ENCODE measurements around the gene FOXP1. TPM values are rescaled to one million over a fixed set of nuclear protein-coding genes. Genes with fewer than 3 reads are reported as not detected.

The FOXP1 gene
- total RNA-seq, 1 donor from 2014 or later: 71.3 TPM

DNA sequence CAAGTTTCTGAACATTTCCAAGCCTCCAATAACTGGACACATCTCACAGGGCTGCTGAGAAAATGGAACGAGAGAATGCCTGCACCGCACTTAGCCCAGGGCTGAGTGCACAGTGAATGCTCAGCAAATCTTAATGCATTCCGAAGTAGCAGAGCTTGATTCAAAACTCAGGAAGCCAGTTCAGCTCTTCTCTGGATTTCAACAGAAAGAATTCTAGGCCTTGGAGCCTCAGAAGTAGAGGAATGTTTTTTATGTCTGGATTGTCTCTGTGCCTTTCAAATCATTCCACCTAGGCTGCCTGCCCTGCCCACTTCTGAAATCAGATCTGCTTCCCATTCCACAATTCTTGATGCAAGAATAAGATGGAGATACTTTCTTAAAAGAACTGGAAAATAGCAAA is 9.6 kb upstream of the FOXP1 start:
- Mint-ChIP-seq H3K4me3 (ENCODE audit: unreplicated experiment) (no peak overlapping the region), H3K27ac (ENCODE audit: unreplicated experiment) (no peak overlapping the region), H3K36me3 (ENCODE audit: low read depth, unreplicated experiment) (no peaks in the 10 kb centered on the region), H3K4me1 (ENCODE audit: unreplicated experiment) (peaks cover 9% of the 10 kb centered on the region), H3K27me3 (ENCODE audit: unreplicated experiment) (peaks cover 2% of the 10 kb centered on the region), H3K9me3 (ENCODE audit: unreplicated experiment) (no peaks in the 10 kb centered on the region)
- no peak for DNase-seq (ENCODE audit: low spot score)
- TF ChIP-seq, protein P1, sequence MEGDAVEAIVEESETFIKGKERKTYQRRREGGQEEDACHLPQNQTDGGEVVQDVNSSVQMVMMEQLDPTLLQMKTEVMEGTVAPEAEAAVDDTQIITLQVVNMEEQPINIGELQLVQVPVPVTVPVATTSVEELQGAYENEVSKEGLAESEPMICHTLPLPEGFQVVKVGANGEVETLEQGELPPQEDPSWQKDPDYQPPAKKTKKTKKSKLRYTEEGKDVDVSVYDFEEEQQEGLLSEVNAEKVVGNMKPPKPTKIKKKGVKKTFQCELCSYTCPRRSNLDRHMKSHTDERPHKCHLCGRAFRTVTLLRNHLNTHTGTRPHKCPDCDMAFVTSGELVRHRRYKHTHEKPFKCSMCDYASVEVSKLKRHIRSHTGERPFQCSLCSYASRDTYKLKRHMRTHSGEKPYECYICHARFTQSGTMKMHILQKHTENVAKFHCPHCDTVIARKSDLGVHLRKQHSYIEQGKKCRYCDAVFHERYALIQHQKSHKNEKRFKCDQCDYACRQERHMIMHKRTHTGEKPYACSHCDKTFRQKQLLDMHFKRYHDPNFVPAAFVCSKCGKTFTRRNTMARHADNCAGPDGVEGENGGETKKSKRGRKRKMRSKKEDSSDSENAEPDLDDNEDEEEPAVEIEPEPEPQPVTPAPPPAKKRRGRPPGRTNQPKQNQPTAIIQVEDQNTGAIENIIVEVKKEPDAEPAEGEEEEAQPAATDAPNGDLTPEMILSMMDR (IDR thresholded peaks at IDR 0.05; ENCODE audit: unreplicated experiment): no peak

DNA sequence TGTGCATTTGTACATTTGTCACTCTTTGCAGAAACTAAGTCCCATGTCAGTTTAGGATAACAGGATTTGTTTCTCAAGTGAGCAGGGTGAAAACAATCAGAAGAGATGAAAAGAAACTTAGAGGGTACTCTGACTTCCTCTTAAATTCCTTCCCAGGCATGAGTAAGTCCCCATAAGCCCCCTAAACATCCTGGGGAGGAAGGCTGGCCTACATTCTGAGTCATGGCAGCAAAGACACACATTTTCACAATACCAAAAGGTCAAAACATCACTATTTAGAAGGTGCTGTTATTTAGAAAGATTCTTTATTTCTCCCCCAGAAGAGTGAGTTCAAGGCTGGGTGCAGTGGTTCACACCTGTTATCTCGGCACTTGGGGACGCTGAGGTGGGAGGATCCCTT is 7.6 kb upstream of the FOXP1 start:
- no peak overlapping the region for H3K4me3 Mint-ChIP-seq (ENCODE audit: unreplicated experiment)
- H3K27me3 Mint-ChIP-seq (ENCODE audit: unreplicated experiment): peaks cover 3% of the 10 kb centered on the region
- peaks cover 9% of the 10 kb centered on the region for H3K4me1 Mint-ChIP-seq (ENCODE audit: unreplicated experiment)
- TF ChIP-seq, protein P1 (IDR thresholded peaks at IDR 0.05; ENCODE audit: unreplicated experiment): no peak
- no peak overlapping the region for H3K27ac Mint-ChIP-seq (ENCODE audit: unreplicated experiment)
- H3K9me3 Mint-ChIP-seq (ENCODE audit: unreplicated experiment): no peaks in the 10 kb centered on the region
- no peaks in the 10 kb centered on the region for H3K36me3 Mint-ChIP-seq (ENCODE audit: low read depth, unreplicated experiment)
- no peak for DNase-seq (ENCODE audit: low spot score)

DNA sequence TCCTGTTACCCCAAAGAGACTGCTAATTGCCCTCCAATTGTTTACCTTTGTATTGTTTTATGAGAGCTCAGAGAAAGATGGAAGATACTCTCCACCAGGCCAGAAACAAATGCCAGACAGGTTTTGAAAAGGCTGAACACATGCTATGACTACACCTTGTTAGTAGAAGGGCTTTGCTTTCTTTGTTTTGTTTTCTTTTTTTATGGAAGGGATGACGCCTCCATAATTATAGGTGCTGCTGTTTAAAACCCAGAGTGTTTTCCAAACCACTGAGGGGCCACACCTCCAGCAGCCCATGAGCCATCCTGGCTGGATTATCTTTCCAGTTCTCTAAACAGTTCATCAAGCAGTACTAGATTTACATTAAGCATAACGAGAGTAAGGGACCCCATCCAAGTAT is 5.6 kb upstream of the FOXP1 start:
- H3K4me1 Mint-ChIP-seq (ENCODE audit: unreplicated experiment): peaks cover 16% of the 10 kb centered on the region
- no peaks in the 10 kb centered on the region for H3K9me3 Mint-ChIP-seq (ENCODE audit: unreplicated experiment)
- H3K36me3 Mint-ChIP-seq (ENCODE audit: low read depth, unreplicated experiment): no peaks in the 10 kb centered on the region
- no peak for DNase-seq (ENCODE audit: low spot score)
- H3K27ac Mint-ChIP-seq (ENCODE audit: unreplicated experiment): no peak overlapping the region
- H3K27me3 Mint-ChIP-seq (ENCODE audit: unreplicated experiment): peaks cover 7% of the 10 kb centered on the region
- TF ChIP-seq, protein P1 (IDR thresholded peaks at IDR 0.05; ENCODE audit: unreplicated experiment): no peak
- H3K4me3 Mint-ChIP-seq (ENCODE audit: unreplicated experiment): no peak overlapping the region

- TF ChIP-seq, protein P1 (IDR thresholded peaks at IDR 0.05; ENCODE audit: unreplicated experiment): no peak
- H3K27me3 Mint-ChIP-seq (ENCODE audit: unreplicated experiment): peaks cover 9% of the 10 kb centered on the region
- H3K36me3 Mint-ChIP-seq (ENCODE audit: low read depth, unreplicated experiment): no peaks in the 10 kb centered on the region
- no peak overlapping the region for H3K4me3 Mint-ChIP-seq (ENCODE audit: unreplicated experiment)
- H3K4me1 Mint-ChIP-seq (ENCODE audit: unreplicated experiment): peaks cover 16% of the 10 kb centered on the region
- no peaks in the 10 kb centered on the region for H3K9me3 Mint-ChIP-seq (ENCODE audit: unreplicated experiment)
- no peak overlapping the region for H3K27ac Mint-ChIP-seq (ENCODE audit: unreplicated experiment)
- DNase-seq (ENCODE audit: low spot score): no peak
Measured at GRCh38 chr3:71587958-71588357, 4.4 kb upstream of the FOXP1 start.

GRCh38 chr3:71586810-71587242 is 3.3 kb upstream of the FOXP1 start:
- H3K27ac Mint-ChIP-seq (ENCODE audit: unreplicated experiment): no peak overlapping the region
- H3K4me1 Mint-ChIP-seq (ENCODE audit: unreplicated experiment): peaks cover 16% of the 10 kb centered on the region
- TF ChIP-seq, protein P1 (IDR thresholded peaks at IDR 0.05; ENCODE audit: unreplicated experiment): peak; percentile 17
- peaks cover 11% of the 10 kb centered on the region for H3K27me3 Mint-ChIP-seq (ENCODE audit: unreplicated experiment)
- H3K4me3 Mint-ChIP-seq (ENCODE audit: unreplicated experiment): no peak overlapping the region
- DNase-seq (ENCODE audit: low spot score): no peak
- H3K9me3 Mint-ChIP-seq (ENCODE audit: unreplicated experiment): no peaks in the 10 kb centered on the region
- no peaks in the 10 kb centered on the region for H3K36me3 Mint-ChIP-seq (ENCODE audit: low read depth, unreplicated experiment)
